ENCODE results near the gene CD34. TPM values are rescaled to one million over a fixed set of nuclear protein-coding genes. Genes with fewer than 3 reads are reported as not detected.

CD34 gene
- total RNA-seq, 1 experiment from 2014 or later: 0.35 TPM

- Mint-ChIP-seq H3K4me3 (no peak overlapping the region), H3K9me3 (no peaks in the 10 kb centered on the region), H3K4me1 (peaks cover 0 to 4% of the 10 kb centered on the region in 2 experiments; a peak in 3 of 4 replicates), H3K27ac (no peak overlapping the region), H3K36me3 (ENCODE audit: insufficient read depth in 1 of 3, low read depth in 3 of 3) (no peaks in the 10 kb centered on the region), H3K27me3 (ENCODE audit: low read depth) (peaks cover 5% of the 10 kb centered on the region; the same call in 1 of the 2 replicates)
- Histone ChIP-seq H3K27me3 (ENCODE audit: insufficient read depth, low read length) (no peaks in the 10 kb centered on the region), H3K9me3 (ENCODE audit: control insufficient read depth, low read depth, low read length) (no peaks in the 10 kb centered on the region), H2AK5ac (ENCODE audit: insufficient read length, low read length) (no peak overlapping the region), H3T11ph (ENCODE audit: low read length) (no peak overlapping the region), H2BK5ac (ENCODE audit: insufficient read length, low read length) (no peak overlapping the region), H3K4me1 (ENCODE audit: insufficient read depth, low read length) (no peaks in the 10 kb centered on the region), H4K5ac (ENCODE audit: insufficient read length, low read depth, low read length) (no peak overlapping the region), H3K14ac (ENCODE audit: insufficient read depth, low read length) (no peak overlapping the region), H3K18ac (ENCODE audit: insufficient read length, low read depth, low read length) (no peak overlapping the region), H3K23ac (ENCODE audit: insufficient read length, low read depth, low read length) (no peak overlapping the region), H2AFZ (ENCODE audit: low read length) (no peak overlapping the region), H3K79me1 (ENCODE audit: insufficient read depth, low read depth, low read length, poor library complexity, severe bottlenecking) (no peaks in the 10 kb centered on the region), H3K4ac (ENCODE audit: low read depth, low read length) (no peak overlapping the region), H3K56ac (ENCODE audit: insufficient read length, low read depth, low read length) (no peak overlapping the region), H4K91ac (ENCODE audit: insufficient read length, low read depth, low read length) (no peak overlapping the region), H4K20me1 (ENCODE audit: control insufficient read depth, insufficient read depth, insufficient read length) (no peaks in the 10 kb centered on the region), H3K9ac (ENCODE audit: extremely low read depth, insufficient read length, low read length) (no peak overlapping the region), H2BK15ac (ENCODE audit: low read depth, low read length) (no peak overlapping the region), H3K79me2 (ENCODE audit: insufficient read depth, low read length) (no peaks in the 10 kb centered on the region), H4K8ac (replicated peaks; ENCODE audit: insufficient read length, low read depth, low read length) (no peak overlapping the region), H3K4me2 (ENCODE audit: insufficient read depth, insufficient read length, low read length) (no peak overlapping the region), H3K27ac (ENCODE audit: insufficient read length, low read depth, low read length) (no peak overlapping the region), H3K23me2 (ENCODE audit: insufficient read length, low read depth, low read length, poor library complexity, severe bottlenecking) (no peaks in the 10 kb centered on the region), H2BK12ac (ENCODE audit: insufficient read length, low read depth, low read length) (no peak overlapping the region), H2BK120ac (ENCODE audit: low read depth, low read length, poor library complexity, severe bottlenecking) (no peak overlapping the region), H2BK20ac (ENCODE audit: low read depth, low read length, poor library complexity, severe bottlenecking) (no peak overlapping the region)
- TF ChIP-seq, protein P1, sequence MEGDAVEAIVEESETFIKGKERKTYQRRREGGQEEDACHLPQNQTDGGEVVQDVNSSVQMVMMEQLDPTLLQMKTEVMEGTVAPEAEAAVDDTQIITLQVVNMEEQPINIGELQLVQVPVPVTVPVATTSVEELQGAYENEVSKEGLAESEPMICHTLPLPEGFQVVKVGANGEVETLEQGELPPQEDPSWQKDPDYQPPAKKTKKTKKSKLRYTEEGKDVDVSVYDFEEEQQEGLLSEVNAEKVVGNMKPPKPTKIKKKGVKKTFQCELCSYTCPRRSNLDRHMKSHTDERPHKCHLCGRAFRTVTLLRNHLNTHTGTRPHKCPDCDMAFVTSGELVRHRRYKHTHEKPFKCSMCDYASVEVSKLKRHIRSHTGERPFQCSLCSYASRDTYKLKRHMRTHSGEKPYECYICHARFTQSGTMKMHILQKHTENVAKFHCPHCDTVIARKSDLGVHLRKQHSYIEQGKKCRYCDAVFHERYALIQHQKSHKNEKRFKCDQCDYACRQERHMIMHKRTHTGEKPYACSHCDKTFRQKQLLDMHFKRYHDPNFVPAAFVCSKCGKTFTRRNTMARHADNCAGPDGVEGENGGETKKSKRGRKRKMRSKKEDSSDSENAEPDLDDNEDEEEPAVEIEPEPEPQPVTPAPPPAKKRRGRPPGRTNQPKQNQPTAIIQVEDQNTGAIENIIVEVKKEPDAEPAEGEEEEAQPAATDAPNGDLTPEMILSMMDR (conservative IDR thresholded peaks at IDR 0.05): no peak
- no CpG with 5 or more reads among the region's 2 CpGs for WGBS (ENCODE audit: extremely low coverage, insufficient read length, low lambda C conversion rate)
- DNase-seq: no peak
Observed at GRCh38 chr1:207898260-207898659, 12.7 kb downstream of the CD34 start.

All from H9 (cell line).